K562 (cell line): ENCODE data around the gene ADPRM. TPM values are rescaled to one million over a fixed set of nuclear protein-coding genes. Genes with fewer than 3 reads are reported as not detected.

Experiments
- ATAC-seq: fragments of 200-7000 bp; cut with Tn5 transposase; 3 replicates; pipeline ENCODE4 v1.9.1; 2020; ENCODE audit warnings: moderate library complexity
- BruUV-seq: library from RNA; stranded (reverse); fragments of 400-500 nt; replicated peaks from 2 replicates; lab custom pipeline; 2021; lab: Mats Ljungman, UMichigan
- CTCF ChIA-PET: fragments of 300-600 bp; formaldehyde crosslinking; extraction: SDS; loops from one replicate; lab custom pipeline; 2021; ENCODE audit warnings: low intra/inter-chr PET ratio; lab: Yijun Ruan, JAX
- POLR2A ChIA-PET: fragments of 300-600, 350-650 bp; sonication (Branson Sonifier 250); formaldehyde crosslinking; extraction: SDS; loops from one replicate; lab custom pipeline; 2021; ENCODE audit warnings: antibody characterized with exemption, inconsistent platforms; lab: Yijun Ruan, JAX
- DNase-seq, 4 experiments: peaks; one replicate each; pipeline versions ENCODE4 v3.0.0 to v3.0.0-alpha.2; 2011 to 2018; ENCODE audit warnings: low spot score in 3 of 4, mixed read lengths in 3 of 4; ENCODE audit errors: extremely low read depth in 1 of 4
- FAIRE-seq: peaks from 2 replicates; lab custom pipeline; 2011; peaks lifted over from hg19 to GRCh38; lab: Jason Lieb, UNC
- H2AFZ ChIP-seq: 2 replicates; pipeline ENCODE4 v1.6.0; 2011; ENCODE audit warnings: low read depth, low read length, control low read depth, inconsistent platforms
- H3K27ac ChIP-seq: fragments of 200-600 bp; 3 replicates; pipeline ENCODE4 v1.8.0; 2011; ENCODE audit warnings: low read depth, mild to moderate bottlenecking, control low read depth, inconsistent platforms, low read length, moderate library complexity, mixed read lengths; ENCODE audit errors: extremely low read depth
- H3K27me3 ChIP-seq, 2 experiments: fragments of 300-600 bp in 1 of 2; 2 replicates in 1 of 2; 3 replicates in 1 of 2; pipeline versions ENCODE4 v1.6.0 to v1.8.0; 2011; ENCODE audit warnings: inconsistent platforms in 2 of 2, low read length in 2 of 2, mild to moderate bottlenecking in 1 of 2, mixed read lengths in 1 of 2, moderate library complexity in 1 of 2; ENCODE audit not compliant: control insufficient read depth in 2 of 2, insufficient read depth in 2 of 2
- H3K36me3 ChIP-seq: fragments of 300-600 bp; 3 replicates; pipeline ENCODE4 v1.8.0; 2011; ENCODE audit warnings: mild to moderate bottlenecking, low read length, inconsistent platforms; ENCODE audit not compliant: control insufficient read depth, insufficient read depth
- H3K4me1 ChIP-seq, 2 experiments: fragments of 200-600 bp in 1 of 2; replicated peaks in 1 of 2; 2 replicates in 1 of 2; 3 replicates in 1 of 2; pipeline versions ENCODE4 v1.5.1 to v1.8.0; 2011; ENCODE audit warnings: inconsistent platforms in 2 of 2, low read length in 2 of 2, mild to moderate bottlenecking in 1 of 2, mixed read lengths in 1 of 2, moderate library complexity in 1 of 2; ENCODE audit not compliant: control insufficient read depth in 2 of 2, insufficient read depth in 2 of 2
- H3K4me2 ChIP-seq: 2 replicates; pipeline ENCODE4 v1.6.1; 2011; ENCODE audit warnings: low read length, control low read depth, inconsistent platforms, mixed read lengths; ENCODE audit not compliant: insufficient read depth
- H3K4me3 ChIP-seq: fragments of 200-600 bp; sonication (generic), shearing (Covaris generic); 2 replicates; pipeline ENCODE4 v1.5.1; 2016; ENCODE audit warnings: control low read depth, inconsistent platforms
- H3K79me2 ChIP-seq: fragments of 200-600 bp; 3 replicates; pipeline ENCODE4 v1.8.0; 2011; ENCODE audit warnings: low read length, inconsistent platforms; ENCODE audit not compliant: control insufficient read depth, insufficient read depth
- H3K9ac ChIP-seq, 2 experiments: 2 replicates each; pipeline versions ENCODE4 v1.6.0 to v1.6.1; 2011; ENCODE audit warnings: low read depth in 2 of 2, low read length in 2 of 2, control low read depth in 1 of 2, inconsistent platforms in 1 of 2, mild to moderate bottlenecking in 1 of 2, mixed read lengths in 1 of 2; ENCODE audit not compliant: insufficient read depth in 1 of 2
- H3K9me1 ChIP-seq: one replicate; pipeline ENCODE4 v1.6.0; 2011; ENCODE audit warnings: inconsistent platforms, mild to moderate bottlenecking, low read length, moderate library complexity; ENCODE audit not compliant: control insufficient read depth, insufficient read depth
- H3K9me3 ChIP-seq: replicated peaks from 2 replicates; pipeline ENCODE4 v1.5.1; 2011; ENCODE audit warnings: low read depth, low read length, inconsistent platforms; ENCODE audit not compliant: control insufficient read depth, insufficient read depth
- H4K20me1 ChIP-seq: replicated peaks from 2 replicates; pipeline ENCODE4 v1.6.1; 2011; ENCODE audit warnings: low read length, inconsistent platforms, mixed read lengths; ENCODE audit not compliant: control insufficient read depth, insufficient read depth
- NFXL1 ChIP-seq: fragments of 450-650 bp; formaldehyde crosslinking; IDR thresholded peaks from 2 replicates; pipeline ENCODE4 v1.4.0; 2021; ENCODE audit warnings: mild to moderate bottlenecking
- WGBS: fragments of 100-300 bp; shearing (Covaris generic); methylation state at CpG from one replicate; pipeline ENCODE4 v1.1.6; 2016; ENCODE audit warnings: low coverage, mixed read lengths; ENCODE audit not compliant: insufficient coverage; ENCODE audit errors: missing lambda C conversion rate; 5-methylcytosine and 5-hydroxymethylcytosine counted together
- in situ Hi-C: fragments of 300-500 bp; cut with MboI; formaldehyde crosslinking; loops from 4 replicates; pipeline ENCODE4 v1.15.0; 2018; ENCODE audit warnings: inconsistent platforms, mixed read lengths
- intact Hi-C: fragments of 100-400 bp; cut with micrococcal nuclease; formaldehyde crosslinking; loops from 2 replicates; pipeline ENCODE4 v1.14.2; 2022
- polyA plus RNA-seq, 8 experiments: library from polyadenylated mRNA; depleted of rRNA in 4 of 8; stranded (reverse) in 5 of 8; unstranded in 3 of 8; fragments of >200 nt; fragmentation: Nextera tagmentation in 2 of 8; fragmentation: Illumina TruSeq in 1 of 8; extraction: Ambion mirVana in 2 of 8; extraction: Trizol in 1 of 8; gene quantifications; 2 replicates each; pipeline versions ENCODE4 v1.2.1 to v1.2.3, GENCODE V29; 2011 to 2014; ENCODE audit warnings: inconsistent platforms in 1 of 8, missing spikeins in 1 of 8
- total RNA-seq, 7 experiments: library from RNA; depleted of rRNA in 6 of 7; stranded (reverse); fragments of >200 nt in 6 of 7; fragmentation: Illumina TruSeq in 2 of 7; extraction: Trizol in 2 of 7; gene quantifications; 2 replicates each; pipeline versions ENCODE4 v1.2.1 to v1.2.3, GENCODE V29; 2011 to 2021; ENCODE audit warnings: low replicate concordance in 1 of 7
- TF ChIP-seq, protein P1 (sequence below): sonication (generic); formaldehyde crosslinking; IDR thresholded peaks from 2 replicates; pipeline ENCODE4 v1.8.0; 2022; ENCODE audit warnings: missing genetic modification reagents, mild to moderate bottlenecking, borderline replicate concordance
- TF ChIP-seq, protein P2 (sequence below): sonication (generic); IDR thresholded peaks from 2 replicates; pipeline ENCODE4 v1.6.1; 2016

Gene ADPRM
- total and polyA plus RNA-seq, 9 of the 15 experiments (the other 6 are each of a cell fraction or from before 2014, with no cell fraction given) = 4.7 to 17.6 (median 6.2) TPM

DNA sequence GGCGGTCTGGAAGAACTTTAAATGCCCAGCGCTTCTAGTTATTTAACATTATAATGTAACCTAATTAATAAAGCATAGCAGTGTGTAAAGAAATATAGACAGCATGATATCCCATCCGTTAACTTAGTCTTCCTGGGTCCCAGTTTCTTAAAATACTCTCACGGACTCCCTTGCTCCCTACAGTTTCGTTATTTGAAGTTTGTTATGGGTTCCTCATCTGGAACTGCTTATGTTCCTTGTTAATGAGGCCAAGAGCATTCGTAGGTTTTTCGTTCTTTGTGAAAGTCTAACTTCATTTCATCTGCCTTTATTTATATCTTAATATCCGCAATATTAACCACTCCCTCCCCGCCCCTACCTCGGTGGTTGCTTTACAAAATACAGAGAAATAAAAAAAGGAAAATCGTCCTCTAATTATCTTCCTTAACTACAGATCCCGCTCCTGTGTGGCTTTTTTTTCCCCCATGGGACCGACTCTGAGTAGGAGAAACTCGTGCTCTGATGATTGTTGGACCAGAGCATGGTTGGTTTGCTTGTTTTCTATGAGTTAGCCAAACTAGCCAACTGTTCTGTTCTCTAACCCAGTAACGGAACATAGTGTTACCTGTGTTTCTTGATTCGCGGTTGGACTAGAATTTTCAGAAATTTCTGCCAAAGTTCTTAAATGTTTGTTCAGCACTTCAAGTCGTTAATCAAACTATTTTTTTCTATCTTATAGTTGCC lies 863 bp downstream of the ADPRM start:
- TSS peak; percentile 70 for BruUV-seq

More for the DNA sequence above, 863 bp downstream of the ADPRM start:
- H3K4me2 ChIP-seq = peak overlapping the region; percentile 81
- intact Hi-C loops (no loop called here), in situ Hi-C loops (no loop called here)
- FAIRE-seq (peak; percentile 61), ATAC-seq (no peak), DNase-seq (peak in 2 of 4 experiments; percentile 12 to 19)
- ChIA-PET POLR2A (no interaction called here), CTCF (no interaction called here)
- H3K9ac ChIP-seq = peak overlapping the region; percentile 78 to 88
- peak overlapping the region; percentile 86 for H3K27ac ChIP-seq
- H3K9me1 ChIP-seq = no peaks in the 10 kb centered on the region
- H2AFZ ChIP-seq = peak overlapping the region; percentile 91
- peaks cover 59% of the 10 kb centered on the region for H3K79me2 ChIP-seq
- TF ChIP-seq NFXL1 (CRISPR knock-in tag) = no peak
- TF ChIP-seq, protein P1, sequence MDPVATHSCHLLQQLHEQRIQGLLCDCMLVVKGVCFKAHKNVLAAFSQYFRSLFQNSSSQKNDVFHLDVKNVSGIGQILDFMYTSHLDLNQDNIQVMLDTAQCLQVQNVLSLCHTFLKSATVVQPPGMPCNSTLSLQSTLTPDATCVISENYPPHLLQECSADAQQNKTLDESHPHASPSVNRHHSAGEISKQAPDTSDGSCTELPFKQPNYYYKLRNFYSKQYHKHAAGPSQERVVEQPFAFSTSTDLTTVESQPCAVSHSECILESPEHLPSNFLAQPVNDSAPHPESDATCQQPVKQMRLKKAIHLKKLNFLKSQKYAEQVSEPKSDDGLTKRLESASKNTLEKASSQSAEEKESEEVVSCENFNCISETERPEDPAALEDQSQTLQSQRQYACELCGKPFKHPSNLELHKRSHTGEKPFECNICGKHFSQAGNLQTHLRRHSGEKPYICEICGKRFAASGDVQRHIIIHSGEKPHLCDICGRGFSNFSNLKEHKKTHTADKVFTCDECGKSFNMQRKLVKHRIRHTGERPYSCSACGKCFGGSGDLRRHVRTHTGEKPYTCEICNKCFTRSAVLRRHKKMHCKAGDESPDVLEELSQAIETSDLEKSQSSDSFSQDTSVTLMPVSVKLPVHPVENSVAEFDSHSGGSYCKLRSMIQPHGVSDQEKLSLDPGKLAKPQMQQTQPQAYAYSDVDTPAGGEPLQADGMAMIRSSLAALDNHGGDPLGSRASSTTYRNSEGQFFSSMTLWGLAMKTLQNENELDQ (CRISPR knock-in tag) = no peak
- TF ChIP-seq, protein P2, sequence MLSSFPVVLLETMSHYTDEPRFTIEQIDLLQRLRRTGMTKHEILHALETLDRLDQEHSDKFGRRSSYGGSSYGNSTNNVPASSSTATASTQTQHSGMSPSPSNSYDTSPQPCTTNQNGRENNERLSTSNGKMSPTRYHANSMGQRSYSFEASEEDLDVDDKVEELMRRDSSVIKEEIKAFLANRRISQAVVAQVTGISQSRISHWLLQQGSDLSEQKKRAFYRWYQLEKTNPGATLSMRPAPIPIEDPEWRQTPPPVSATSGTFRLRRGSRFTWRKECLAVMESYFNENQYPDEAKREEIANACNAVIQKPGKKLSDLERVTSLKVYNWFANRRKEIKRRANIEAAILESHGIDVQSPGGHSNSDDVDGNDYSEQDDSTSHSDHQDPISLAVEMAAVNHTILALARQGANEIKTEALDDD = peak; percentile 44; the same call in 1 of the 2 replicates
- H3K9me3 ChIP-seq = no peaks in the 10 kb centered on the region
- WGBS = 2% methylated on average over 16 of the region's 18 CpGs
- H3K4me1 ChIP-seq = peaks cover 0 to 3% of the 10 kb centered on the region in 2 experiments; a peak in 2 of 5 replicates
- peaks cover 24% of the 10 kb centered on the region for H3K36me3 ChIP-seq
- peak overlapping the region; percentile 75 for H3K4me3 ChIP-seq
- H3K27me3 ChIP-seq = no peaks in the 10 kb centered on the region
- H4K20me1 ChIP-seq = no peaks in the 10 kb centered on the region
